ENCODE data around the gene TEX9. TPM values are rescaled to one million over a fixed set of nuclear protein-coding genes. Genes with fewer than 3 reads are reported as not detected.

TEX9 gene
- total RNA-seq, 1 donor from 2014 or later, result 8.1 TPM

- DNase-seq (ENCODE audit: low spot score) (no peak), ATAC-seq (no peak)
- intact Hi-C loops (cut with DNase I), result no loop called here
Observed at GRCh38 chr15:56425976-56426375, 60.8 kb downstream of the TEX9 start.

DNA sequence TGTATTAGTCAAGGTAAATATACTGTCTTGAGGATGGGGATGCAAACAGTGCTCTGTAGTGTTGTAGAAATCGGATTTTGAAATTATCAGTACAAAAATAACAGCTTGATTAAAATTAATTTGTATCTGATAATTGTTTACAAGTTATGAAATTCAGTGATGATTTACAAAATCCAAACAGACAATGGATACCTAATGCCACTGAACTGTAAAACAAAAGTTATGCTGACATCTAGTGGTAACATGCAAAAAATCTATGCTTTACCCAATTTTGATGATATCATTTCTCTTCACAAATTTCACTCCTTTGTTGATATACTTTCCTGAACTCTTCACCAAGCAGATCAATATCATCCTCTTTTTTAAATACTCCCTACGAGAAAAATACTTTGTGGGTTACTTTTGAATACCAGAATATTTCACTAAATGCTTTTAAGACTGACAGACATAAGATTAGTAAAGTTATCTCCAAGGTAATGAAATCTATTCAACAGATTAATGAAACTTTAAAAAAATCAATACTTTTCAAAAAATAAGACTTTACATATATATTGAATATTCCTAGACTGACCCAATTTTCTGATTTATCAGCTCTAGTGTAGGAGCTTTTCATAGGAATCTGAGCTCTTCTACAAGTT is 63.7 kb downstream of the TEX9 start:
- ATAC-seq, result no peak
- no peak for DNase-seq (ENCODE audit: low spot score)
- intact Hi-C loops (cut with DNase I), result no loop called here

GRCh38 chr15:56432304-56432703 is 67.1 kb downstream of the TEX9 start:
- ATAC-seq, result no peak
- intact Hi-C loops (cut with DNase I), result no loop called here
- DNase-seq (ENCODE audit: low spot score), result no peak

DNA sequence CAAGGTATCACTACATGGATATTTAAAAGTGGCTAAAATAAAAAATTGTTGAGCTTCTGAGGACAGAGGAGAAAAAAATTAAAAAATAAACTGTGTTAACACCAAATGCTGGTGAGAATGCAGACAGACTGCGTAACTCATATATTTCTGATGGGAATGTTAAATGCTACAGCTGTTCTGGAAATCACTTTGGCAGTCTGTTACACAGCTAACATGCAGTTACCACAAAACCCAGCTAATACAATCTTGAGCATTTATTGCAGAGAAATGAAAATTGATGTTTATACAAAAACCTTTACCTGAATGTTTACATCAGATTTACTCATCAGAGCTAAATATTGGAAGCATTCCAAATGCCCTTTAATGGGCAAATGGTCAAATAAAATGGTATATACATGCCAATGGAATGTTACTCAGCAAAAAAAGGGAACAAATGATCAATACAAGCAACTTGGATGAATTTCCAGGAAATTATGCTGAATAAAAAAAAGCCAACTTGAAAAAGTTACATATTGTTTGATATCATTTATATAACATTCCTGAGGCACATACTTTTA is 75.1 kb downstream of the TEX9 start:
- ATAC-seq (no peak), DNase-seq (ENCODE audit: low spot score) (no peak)
- intact Hi-C loops (cut with DNase I), result no loop called here

DNA sequence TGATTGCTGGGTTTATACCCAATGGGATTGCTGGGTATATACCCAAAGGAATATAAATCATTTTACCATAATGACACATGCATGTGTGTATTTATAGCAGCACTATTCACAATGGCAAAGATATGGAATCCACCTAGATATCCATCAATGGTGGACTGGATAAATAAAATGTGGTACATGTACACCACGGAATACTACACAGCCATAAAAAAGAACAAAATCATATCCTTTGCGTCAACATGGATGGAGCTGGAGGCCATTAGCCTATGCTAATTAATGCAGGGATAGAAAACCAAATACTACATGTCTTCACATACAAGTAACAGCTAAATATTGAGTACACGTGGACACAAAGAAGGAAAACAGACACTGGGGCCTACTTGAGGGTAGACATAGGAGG is 77.1 kb downstream of the TEX9 start:
- ATAC-seq, result no peak
- intact Hi-C loops (cut with DNase I), result no loop called here
- DNase-seq (ENCODE audit: low spot score), result no peak

DNA sequence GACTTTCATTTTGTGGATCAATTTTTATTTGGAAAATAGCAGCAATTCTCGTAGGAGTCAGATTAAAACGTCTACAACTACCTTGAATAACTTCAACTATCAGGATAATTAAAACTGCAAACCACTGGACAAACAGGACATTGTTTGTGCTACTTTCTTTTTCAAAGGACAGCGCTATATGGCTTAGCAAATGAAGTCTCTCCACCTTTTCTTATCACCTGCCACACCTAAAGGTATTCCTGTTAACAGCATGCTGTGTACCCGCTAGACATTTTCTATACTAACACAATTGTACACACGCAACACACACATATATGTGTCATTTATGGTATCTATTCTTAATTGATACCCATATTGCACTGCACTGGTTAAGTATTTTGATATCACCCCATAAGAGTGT is 80.5 kb downstream of the TEX9 start:
- no peak for DNase-seq (ENCODE audit: low spot score)
- intact Hi-C loops (cut with DNase I), result no loop called here
- ATAC-seq, result no peak

DNA sequence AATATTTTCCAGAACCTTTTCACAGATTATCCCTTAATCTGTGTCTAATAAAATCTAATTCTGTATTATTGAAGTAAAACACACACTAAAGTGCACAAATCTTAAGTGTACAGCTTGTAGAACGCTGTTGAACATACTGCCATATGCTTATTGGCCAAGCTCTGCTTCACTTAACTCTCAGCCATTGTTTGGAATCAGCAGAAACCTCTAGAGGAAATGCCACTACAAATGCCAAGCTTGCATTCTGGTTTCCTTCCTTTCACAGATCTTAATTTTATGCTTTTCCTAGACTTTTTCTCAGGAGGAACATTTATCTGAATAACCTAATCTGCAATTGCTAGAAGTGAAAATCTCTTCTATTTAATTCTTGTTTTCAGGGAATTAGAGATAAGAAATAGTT is 89.6 kb downstream of the TEX9 start:
- ATAC-seq (no peak), DNase-seq (ENCODE audit: low spot score) (no peak)
- intact Hi-C loops (cut with DNase I), result loop anchor here (5.0 kb wide), 1 partner anchor 1038 kb away; no protein-coding TSS in a partner anchor

GRCh38 chr15:56456229-56456628 is 91.0 kb downstream of the TEX9 start:
- DNase-seq (ENCODE audit: low spot score) (no peak), ATAC-seq (no peak)
- intact Hi-C loops (cut with DNase I), result loop anchor here (5.0 kb wide), 1 partner anchor 1039 kb away; no protein-coding TSS in a partner anchor

GRCh38 chr15:56459096-56459495 is 93.9 kb downstream of the TEX9 start:
- intact Hi-C loops (cut with DNase I), result loop anchor here (5.0 kb wide), 1 partner anchor 1042 kb away; no protein-coding TSS in a partner anchor
- ATAC-seq (no peak), DNase-seq (ENCODE audit: low spot score) (no peak)

- intact Hi-C loops (cut with DNase I), result no loop called here
- ATAC-seq, result no peak
- no peak for DNase-seq (ENCODE audit: low spot score)
Observed at GRCh38 chr15:56460071-56460470, 94.8 kb downstream of the TEX9 start.

GRCh38 chr15:56460947-56461346 is 95.7 kb downstream of the TEX9 start:
- ATAC-seq (no peak), DNase-seq (ENCODE audit: low spot score) (no peak)
- intact Hi-C loops (cut with DNase I), result no loop called here

GRCh38 chr15:56464893-56465520 is 99.8 kb downstream of the TEX9 start, which contains the start of gene MNS1:
MNS1 (minus strand) TSS chr15:56465137; CDS start chr15:56464972, 165 bp downstream.
- DNase-seq (ENCODE audit: low spot score) (peak; percentile 93), ATAC-seq (peak; percentile 100)
- intact Hi-C loops (cut with DNase I), result no loop called here

GRCh38 chr15:56467616-56468015 is 102.4 kb downstream of the TEX9 start:
- ATAC-seq, result no peak
- no peak for DNase-seq (ENCODE audit: low spot score)
- intact Hi-C loops (cut with DNase I), result no loop called here

- ATAC-seq, result no peak
- DNase-seq (ENCODE audit: low spot score), result no peak
- intact Hi-C loops (cut with DNase I), result no loop called here
Observed at GRCh38 chr15:56468401-56468800, 103.2 kb downstream of the TEX9 start.

DNA sequence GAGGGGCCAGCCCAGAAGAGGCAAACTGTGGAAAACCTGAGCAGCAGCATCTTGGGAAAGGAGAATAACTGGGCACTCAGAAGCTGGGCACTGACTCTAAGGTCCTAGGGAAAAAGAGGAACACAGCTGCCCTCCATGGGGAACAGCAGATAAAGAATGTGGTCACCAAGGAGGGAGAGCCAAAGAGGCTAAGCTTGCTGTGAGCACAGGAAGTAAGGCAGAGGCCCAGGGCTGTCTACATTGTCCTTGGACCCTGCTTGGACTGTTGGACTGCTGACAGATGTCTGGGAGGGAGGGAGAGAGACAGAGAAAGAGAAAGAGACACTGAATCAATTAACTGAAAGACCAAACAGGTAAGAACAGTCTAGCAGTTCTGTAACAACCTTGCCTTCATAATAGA is 104.3 kb downstream of the TEX9 start:
- intact Hi-C loops (cut with DNase I), result no loop called here
- ATAC-seq (no peak), DNase-seq (ENCODE audit: low spot score) (no peak)

DNA sequence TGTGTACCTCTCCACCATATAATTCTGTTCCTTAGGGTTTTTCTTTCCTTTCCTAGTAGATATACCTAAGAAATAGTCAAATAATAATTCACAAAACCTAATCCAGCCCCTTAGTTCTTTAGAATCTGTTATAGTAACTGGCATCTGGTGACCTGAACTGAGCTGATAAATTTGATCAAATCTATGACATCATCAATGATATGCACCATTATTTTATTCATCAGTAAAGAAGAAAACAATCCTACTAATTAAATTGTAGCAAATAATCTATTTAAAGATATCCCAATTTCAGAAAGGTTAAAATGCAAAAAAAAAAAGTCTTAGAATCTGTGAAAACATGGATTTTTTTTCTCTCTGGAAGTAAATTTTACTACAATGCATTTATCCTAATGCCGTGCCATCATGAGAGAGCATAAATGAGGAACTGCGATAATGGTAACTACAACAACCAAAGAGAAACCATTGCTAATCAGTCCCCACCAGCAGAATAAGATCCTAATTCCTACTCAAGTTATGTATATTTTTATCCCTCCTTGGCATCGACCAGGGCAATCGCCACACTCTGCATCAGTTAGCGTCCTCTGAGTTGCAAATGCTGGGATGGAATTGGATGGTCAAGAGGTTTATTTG is 106.3 kb downstream of the TEX9 start:
- DNase-seq (ENCODE audit: low spot score) (no peak), ATAC-seq (no peak)
- intact Hi-C loops (cut with DNase I), result no loop called here

GRCh38 chr15:56472278-56472677 is 107.1 kb downstream of the TEX9 start:
- intact Hi-C loops (cut with DNase I), result no loop called here
- DNase-seq (ENCODE audit: low spot score), result no peak
- no peak for ATAC-seq

GRCh38 chr15:56473017-56473416 is 107.8 kb downstream of the TEX9 start:
- ATAC-seq (no peak), DNase-seq (ENCODE audit: low spot score) (no peak)
- intact Hi-C loops (cut with DNase I), result no loop called here

DNA sequence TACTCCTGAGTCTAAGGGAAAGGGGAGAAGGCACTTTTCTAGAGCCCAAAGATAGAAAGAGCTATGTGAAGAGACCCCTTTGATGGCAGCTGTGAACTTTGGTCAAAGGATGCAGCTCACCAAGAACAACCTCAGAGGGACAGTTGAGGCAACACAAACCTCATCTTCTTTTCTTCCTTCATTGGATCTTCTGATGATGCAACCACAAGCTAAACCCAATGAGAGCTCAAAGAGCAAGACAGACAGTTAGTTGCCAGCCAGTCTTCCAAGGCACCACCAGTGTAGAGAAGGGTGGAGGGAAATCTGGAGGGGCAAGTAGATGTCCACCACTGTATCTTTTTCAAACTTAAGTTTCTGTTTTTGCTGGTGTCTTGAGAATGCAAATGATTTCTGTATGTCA is 110.1 kb downstream of the TEX9 start:
- DNase-seq (ENCODE audit: low spot score) (no peak), ATAC-seq (no peak)
- intact Hi-C loops (cut with DNase I), result no loop called here

Data from sciatic nerve (tissue), 2 donors.